H1 (cell line): ENCODE results near the gene IQCE. TPM values are rescaled to one million over a fixed set of nuclear protein-coding genes. Genes with fewer than 3 reads are reported as not detected.

ENCODE experiments used
- CTCF ChIA-PET: fragments of 300-600 bp; sonication (Branson Sonifier 250); formaldehyde crosslinking; loops from one replicate; lab custom pipeline; 2021; ENCODE audit not compliant: partially characterized antibody; lab: Charles Lee
- POLR2A ChIA-PET: fragments of 300-600 bp; sonication (Branson Sonifier 250); formaldehyde crosslinking; loops from one replicate; lab custom pipeline; 2021; ENCODE audit warnings: inconsistent platforms; ENCODE audit not compliant: partially characterized antibody; lab: Charles Lee
- DNase-seq, 2 experiments: peaks; one replicate each; pipeline versions ENCODE4 v3.0.0 to v3.0.0-alpha.2; 2010 to 2022; ENCODE audit warnings: low spot score in 2 of 2, low read depth in 1 of 2, mixed read lengths in 1 of 2
- FAIRE-seq: peaks from 2 replicates; lab custom pipeline; 2011; peaks lifted over from hg19 to GRCh38; lab: Jason Lieb, UNC
- H2AFZ ChIP-seq: 2 replicates; pipeline ENCODE4 v1.8.1; 2012; ENCODE audit warnings: low read length, inconsistent platforms
- H2AK5ac ChIP-seq: 2 replicates; pipeline ENCODE4 v1.6.1; 2013; ENCODE audit warnings: low read depth, low read length
- H2BK120ac ChIP-seq: replicated peaks from 2 replicates; pipeline ENCODE3; 2013; ENCODE audit warnings: low read depth, low read length, inconsistent platforms
- H2BK12ac ChIP-seq: 2 replicates; pipeline ENCODE4 v1.6.1; 2013; ENCODE audit warnings: low read depth, low read length
- H2BK15ac ChIP-seq: 2 replicates; pipeline ENCODE4 v1.6.1; 2013; ENCODE audit warnings: low read length
- H2BK20ac ChIP-seq: 2 replicates; pipeline ENCODE4 v1.6.1; 2013; ENCODE audit warnings: low read length
- H2BK5ac ChIP-seq: 2 replicates; pipeline ENCODE4 v1.6.1; 2013; ENCODE audit warnings: low read depth, low read length
- H3K14ac ChIP-seq: 2 replicates; pipeline ENCODE4 v1.6.1; 2013; ENCODE audit warnings: inconsistent platforms; ENCODE audit not compliant: insufficient read length
- H3K18ac ChIP-seq: 2 replicates; pipeline ENCODE4 v1.6.1; 2013; ENCODE audit warnings: low read length; ENCODE audit errors: extremely low read depth
- H3K23ac ChIP-seq: 2 replicates; pipeline ENCODE4 v1.6.1; 2013; ENCODE audit warnings: inconsistent platforms; ENCODE audit not compliant: insufficient read length
- H3K23me2 ChIP-seq: 2 replicates; pipeline ENCODE4 v1.6.1; 2013; ENCODE audit warnings: low read depth, low read length
- H3K27ac ChIP-seq: 2 replicates; pipeline ENCODE4 v1.6.1; 2011; ENCODE audit warnings: low read depth, low read length, inconsistent platforms
- H3K27me3 ChIP-seq, 4 experiments: replicated peaks in 1 of 4; 1 replicate in 1 of 4; 2 replicates in 3 of 4; pipeline versions ENCODE4 v1.6.1 to v1.8.1; 2011 to 2013; ENCODE audit warnings: low read length in 3 of 4, mild to moderate bottlenecking in 3 of 4, inconsistent platforms in 2 of 4, mixed read lengths in 2 of 4, moderate library complexity in 1 of 4; ENCODE audit not compliant: control insufficient read depth in 3 of 4, insufficient read depth in 3 of 4; ENCODE audit errors: extremely low read depth in 1 of 4
- H3K36me3 ChIP-seq, 4 experiments: 2 replicates each; pipeline versions ENCODE4 v1.6.1 to v1.8.1; 2011 to 2013; ENCODE audit warnings: mild to moderate bottlenecking in 4 of 4, low read length in 3 of 4, moderate library complexity in 2 of 4, control low read depth in 1 of 4, inconsistent platforms in 1 of 4; ENCODE audit not compliant: insufficient read depth in 4 of 4, control insufficient read depth in 2 of 4
- H3K4ac ChIP-seq: replicated peaks from 2 replicates; pipeline ENCODE3; 2013; ENCODE audit warnings: low read length, low read depth, mixed read lengths, inconsistent platforms; ENCODE audit not compliant: insufficient read length
- H3K4me1 ChIP-seq, 4 experiments: replicated peaks in 1 of 4; 1 replicate in 1 of 4; 2 replicates in 3 of 4; pipeline versions ENCODE4 v1.6.1 to v1.8.1; 2011 to 2013; ENCODE audit warnings: low read length in 3 of 4, inconsistent platforms in 2 of 4, mixed read lengths in 1 of 4; ENCODE audit not compliant: insufficient read depth in 4 of 4, control insufficient read depth in 3 of 4
- H3K4me2 ChIP-seq, 2 experiments: 2 replicates each; pipeline versions ENCODE4 v1.6.1 to v1.8.1; 2011 to 2013; ENCODE audit warnings: low read depth in 2 of 2, low read length in 2 of 2, control low read depth in 1 of 2, inconsistent platforms in 1 of 2, mild to moderate bottlenecking in 1 of 2; ENCODE audit not compliant: insufficient read depth in 1 of 2
- H3K4me3 ChIP-seq, 4 experiments: fragments of 200-600, 300-600 bp in 1 of 4; sonication (generic), shearing (Covaris generic), sonication (Bioruptor Twin) in 1 of 4; 2 replicates each; pipeline versions ENCODE4 v1.5.1 to v1.8.1; 2011 to 2016; ENCODE audit warnings: low read length in 4 of 4, low read depth in 3 of 4, control low read depth in 2 of 4, inconsistent platforms in 2 of 4, mild to moderate bottlenecking in 2 of 4, mixed read lengths in 1 of 4, moderate library complexity in 1 of 4; ENCODE audit not compliant: insufficient read depth in 2 of 4; ENCODE audit errors: extremely low read depth in 1 of 4
- H3K56ac ChIP-seq: replicated peaks from 2 replicates; pipeline ENCODE3; 2013; ENCODE audit warnings: low read depth, mild to moderate bottlenecking, mixed read lengths, low read length, inconsistent platforms; ENCODE audit not compliant: insufficient read length
- H3K79me1 ChIP-seq: 2 replicates; pipeline ENCODE4 v1.6.1; 2013; ENCODE audit warnings: low read depth, low read length, control low read depth
- H3K79me2 ChIP-seq, 2 experiments: 2 replicates each; pipeline versions ENCODE4 v1.6.1 to v1.8.1; 2012 to 2013; ENCODE audit warnings: low read length in 2 of 2, mild to moderate bottlenecking in 2 of 2, inconsistent platforms in 1 of 2; ENCODE audit not compliant: insufficient read depth in 2 of 2, control insufficient read depth in 1 of 2
- H3K9ac ChIP-seq, 4 experiments: replicated peaks in 1 of 4; 1 replicate in 1 of 4; 2 replicates in 3 of 4; pipeline versions ENCODE4 v1.6.1 to v1.8.1; 2011 to 2013; ENCODE audit warnings: low read depth in 3 of 4, low read length in 3 of 4, control low read depth in 2 of 4, mild to moderate bottlenecking in 2 of 4, moderate library complexity in 2 of 4, inconsistent platforms in 1 of 4; ENCODE audit errors: extremely low read depth in 1 of 4
- H3K9me3 ChIP-seq, 2 experiments: 2 replicates each; pipeline versions ENCODE4 v1.6.1 to v1.8.1; 2012 to 2013; ENCODE audit warnings: mild to moderate bottlenecking in 2 of 2, moderate library complexity in 2 of 2, control low read depth in 1 of 2, inconsistent platforms in 1 of 2, low read depth in 1 of 2, low read length in 1 of 2, mixed read lengths in 1 of 2; ENCODE audit not compliant: insufficient read depth in 2 of 2
- H4K20me1 ChIP-seq, 2 experiments: replicated peaks in 1 of 2; 2 replicates each; pipeline versions ENCODE3 to v1.8.1; 2011 to 2013; ENCODE audit warnings: inconsistent platforms in 2 of 2, low read length in 2 of 2, mild to moderate bottlenecking in 1 of 2; ENCODE audit not compliant: insufficient read depth in 2 of 2, control insufficient read depth in 1 of 2
- H4K5ac ChIP-seq: 2 replicates; pipeline ENCODE4 v1.6.1; 2013; ENCODE audit warnings: low read length, low read depth, mixed read lengths, inconsistent platforms; ENCODE audit not compliant: insufficient read length
- H4K8ac ChIP-seq: 2 replicates; pipeline ENCODE4 v1.8.0; 2013; ENCODE audit warnings: mild to moderate bottlenecking, moderate library complexity, low read length, inconsistent platforms; ENCODE audit not compliant: insufficient read depth; ENCODE audit errors: extremely low read depth
- H4K91ac ChIP-seq: replicated peaks from 2 replicates; pipeline ENCODE3; 2013; ENCODE audit warnings: low read length, mixed read lengths, inconsistent platforms; ENCODE audit not compliant: insufficient read length
- ATF2 ChIP-seq: IDR thresholded peaks from 2 replicates; pipeline ENCODE4 v1.6.1; 2012; ENCODE audit warnings: low read length, inconsistent platforms
- ATF3 ChIP-seq: IDR thresholded peaks from 2 replicates; pipeline ENCODE4 v1.6.1; 2011; ENCODE audit warnings: low read depth, mild to moderate bottlenecking, low read length; ENCODE audit not compliant: insufficient read depth
- HDAC6 ChIP-seq: IDR thresholded peaks from one replicate; pipeline ENCODE4 v1.7.1; 2012; ENCODE audit warnings: low read depth, mild to moderate bottlenecking, inconsistent platforms, low read length, moderate library complexity
- KDM4A ChIP-seq: IDR thresholded peaks from one replicate; pipeline ENCODE4 v1.7.1; 2012; ENCODE audit warnings: low read depth, mild to moderate bottlenecking, moderate library complexity, low read length, inconsistent platforms; ENCODE audit not compliant: severe bottlenecking
- POU5F1 ChIP-seq: IDR thresholded peaks from 2 replicates; pipeline ENCODE4 v1.6.1; 2011; ENCODE audit warnings: low read depth, mild to moderate bottlenecking, low read length, moderate library complexity
- RXRA ChIP-seq: IDR thresholded peaks from 2 replicates; pipeline ENCODE4 v1.6.1; 2011; ENCODE audit warnings: low read depth, mild to moderate bottlenecking, low read length, moderate library complexity; ENCODE audit not compliant: insufficient read depth
- SP2 ChIP-seq: IDR thresholded peaks from 2 replicates; pipeline ENCODE4 v1.6.1; 2012; ENCODE audit warnings: mild to moderate bottlenecking, low read length, inconsistent platforms
- SUZ12 ChIP-seq: fragments of 200-600 bp; sonication (generic); IDR thresholded peaks from 2 replicates; pipeline ENCODE4 v1.6.1; 2012; ENCODE audit warnings: mild to moderate bottlenecking, inconsistent platforms, low read length, moderate library complexity, mixed read lengths
- TBP ChIP-seq: IDR thresholded peaks from 2 replicates; pipeline ENCODE4 v1.6.1; 2011; ENCODE audit warnings: low read depth, low read length, improper control_type of control experiment
- TEAD4 ChIP-seq: IDR thresholded peaks from 2 replicates; pipeline ENCODE4 v1.6.1; 2012; ENCODE audit warnings: low read depth, low read length, inconsistent platforms, mixed read lengths
- WGBS, 2 experiments: shearing (Covaris generic) in 1 of 2; methylation state at CpG; one replicate each; pipeline versions ENCODE4 v1.1.6 to v1.1.7; 2013 to 2015; ENCODE audit warnings: low lambda C conversion rate in 2 of 2, mixed read lengths in 2 of 2, inconsistent platforms in 1 of 2, low coverage in 1 of 2, missing lambda C conversion rate in 1 of 2; ENCODE audit not compliant: insufficient replicate concordance in 2 of 2, insufficient coverage in 1 of 2, insufficient read length in 1 of 2; ENCODE audit errors: extremely low coverage in 1 of 2, missing lambda C conversion rate in 1 of 2; 5-methylcytosine and 5-hydroxymethylcytosine counted together
- polyA plus RNA-seq, 7 experiments: library from polyadenylated mRNA; depleted of rRNA in 3 of 7; stranded (reverse) in 5 of 7; unstranded in 2 of 7; fragments of >200 nt in 5 of 7; fragments of 200-250 nt in 2 of 7; gene quantifications; 1 replicate in 5 of 7; 2 replicates in 1 of 7; 4 replicates in 1 of 7; pipeline versions ENCODE4 v1.2.1 to v1.2.3, GENCODE V29; 2011 to 2013; ENCODE audit warnings: missing spikeins in 2 of 7, mixed read lengths in 2 of 7
- total RNA-seq: library from RNA; stranded (reverse); fragmentation: NEBNext Ultra II Directional; extraction: Animal tissue kit (Norgen Biotek cat#: 25700); gene quantifications from 2 replicates; pipeline ENCODE4 v1.2.1, GENCODE V29; 2021

The IQCE gene
- total and polyA plus RNA-seq, 2 of the 8 experiments (the other 6 are each of a cell fraction or from before 2014, with no cell fraction given): 2.2 to 4.9 TPM

GRCh38 chr7:2612445-2613097 lies 53.8 kb downstream of the IQCE start:
- WGBS, 2 experiments: 87% methylated on average over 9 of the region's 15 CpGs; no CpG with 5 or more reads in 1 of the 2 experiments
- H3K9me3 ChIP-seq: no peaks in the 10 kb centered on the region
- ChIA-PET POLR2A (interaction anchor here (0.8 to 4.8 kb wide), 7 partner anchors 9 to 48 kb away, joined by 3 to 30 read pairs (median 4); partner anchors contain the start of gene TTYH3), CTCF (interaction anchor here (0.9 to 4.4 kb wide), 21 partner anchors 8 to 800 kb away, joined by 3 to 28 read pairs (median 4); partner anchors contain the start of gene TTYH3)
- peak overlapping the region; percentile 29; the same call in 1 of the 2 replicates for H2BK12ac ChIP-seq
- peak overlapping the region; percentile 2 for H3K4ac ChIP-seq
- H3K79me1 ChIP-seq: no peaks in the 10 kb centered on the region; the same call in none of the 2 replicates
- no peak overlapping the region for H3K27ac ChIP-seq
- H3K56ac ChIP-seq: no peak overlapping the region
- H3K9ac ChIP-seq: no peak overlapping the region; a peak in 1 of 7 replicates
- peak overlapping the region; percentile 73; the same call in 1 of the 2 replicates for H2BK5ac ChIP-seq
- peak overlapping the region; percentile 29 for H4K91ac ChIP-seq
- peak overlapping the region; percentile 38; the same call in 1 of the 2 replicates for H3K18ac ChIP-seq
- H2AFZ ChIP-seq: no peak overlapping the region
- peaks cover 0 to 30% (median 13%) of the 10 kb centered on the region in 4 experiments; a peak in 6 of 7 replicates for H3K4me1 ChIP-seq
- no peaks in the 10 kb centered on the region for H3K27me3 ChIP-seq
- H3K4me2 ChIP-seq: no peak overlapping the region; a peak in 1 of 4 replicates
- no peak overlapping the region for H3K23ac ChIP-seq
- FAIRE-seq (peak; percentile 68), DNase-seq (peak; percentile 49 to 89)
- no peak overlapping the region for H3K14ac ChIP-seq
- no peaks in the 10 kb centered on the region for H3K23me2 ChIP-seq
- H3K36me3 ChIP-seq: no peaks in the 10 kb centered on the region
- no peaks in the 10 kb centered on the region for H4K20me1 ChIP-seq
- peak overlapping the region; percentile 100 for H2BK15ac ChIP-seq
- peak overlapping the region; percentile 94 for H2AK5ac ChIP-seq
- no peaks in the 10 kb centered on the region for H3K79me2 ChIP-seq
- H4K8ac ChIP-seq: no peak overlapping the region; the same call in 1 of the 2 replicates
- peak overlapping the region; percentile 67 for H4K5ac ChIP-seq
- no peak overlapping the region for H3K4me3 ChIP-seq
- no peak overlapping the region for H2BK120ac ChIP-seq
- H2BK20ac ChIP-seq: peak overlapping the region; percentile 55; the same call in 1 of the 2 replicates
- TF ChIP-seq SP2: no peak
- no peak for TF ChIP-seq RXRA
- TF ChIP-seq POU5F1: no peak
- TF ChIP-seq ATF2: no peak
- TF ChIP-seq TEAD4: no peak
- no peak for TF ChIP-seq TBP
- no peak for TF ChIP-seq HDAC6
- no peak for TF ChIP-seq ATF3
- TF ChIP-seq KDM4A: no peak
- no peak for TF ChIP-seq SUZ12
